WTC11 (cell line): ENCODE measurements around the gene UBXN2A. TPM values are rescaled to one million over a fixed set of nuclear protein-coding genes. Genes with fewer than 3 reads are reported as not detected.

Source experiments
- CBFB ChIP-seq: sonication (generic); formaldehyde crosslinking; IDR thresholded peaks from 2 replicates; pipeline ENCODE4 v1.8.1; 2022; ENCODE audit warnings: mild to moderate bottlenecking, low read depth, missing genetic modification reagents
- ETV6 ChIP-seq: sonication (generic); formaldehyde crosslinking; IDR thresholded peaks from 2 replicates; pipeline ENCODE4 v1.8.1; 2022; ENCODE audit warnings: mild to moderate bottlenecking, missing genetic modification reagents
- GABPB1 ChIP-seq: sonication (generic); formaldehyde crosslinking; IDR thresholded peaks from 2 replicates; pipeline ENCODE4 v1.8.1; 2023; ENCODE audit warnings: mild to moderate bottlenecking, missing genetic modification reagents
- GTF2I ChIP-seq: fragments of 250-450 bp; sonication (Bioruptor Pico); conservative IDR thresholded peaks from 2 replicates; pipeline ENCODE4 v1.4.0; 2021; ENCODE audit warnings: mild to moderate bottlenecking
- HMGA2 ChIP-seq: fragments of 250-450 bp; sonication (Bioruptor Pico); IDR thresholded peaks from 2 replicates; pipeline ENCODE4 v1.4.0; 2021; ENCODE audit warnings: mild to moderate bottlenecking, moderate library complexity
- IRF2 ChIP-seq: sonication (generic); formaldehyde crosslinking; IDR thresholded peaks from 2 replicates; pipeline ENCODE4 v1.8.0; 2022; ENCODE audit warnings: low read depth, missing genetic modification reagents, borderline replicate concordance
- JAZF1 ChIP-seq: fragments of 250-450 bp; sonication (Bioruptor Pico); IDR thresholded peaks from 2 replicates; pipeline ENCODE4 v1.9.0; 2021; ENCODE audit warnings: moderate library complexity, mild to moderate bottlenecking, inconsistent platforms
- KAT7 ChIP-seq: sonication (generic); formaldehyde crosslinking; IDR thresholded peaks from 2 replicates; pipeline ENCODE4 v1.8.1; 2023; ENCODE audit warnings: missing genetic modification reagents, mild to moderate bottlenecking, borderline replicate concordance
- NFATC4 ChIP-seq: fragments of 250-450 bp; sonication (Bioruptor Pico); IDR thresholded peaks from 2 replicates; pipeline ENCODE4 v1.9.0; 2021; ENCODE audit warnings: mild to moderate bottlenecking
- NFYB ChIP-seq: sonication (generic); formaldehyde crosslinking; conservative IDR thresholded peaks from 2 replicates; pipeline ENCODE4 v1.8.0; 2022; ENCODE audit warnings: low read depth, missing genetic modification reagents
- PRRX2 ChIP-seq: fragments of 250-450 bp; sonication (Bioruptor Pico); IDR thresholded peaks from 2 replicates; pipeline ENCODE4 v1.8.0; 2021; ENCODE audit warnings: mild to moderate bottlenecking
- SP1 ChIP-seq: sonication (generic); formaldehyde crosslinking; conservative IDR thresholded peaks from 2 replicates; pipeline ENCODE4 v1.8.1; 2022; ENCODE audit warnings: missing genetic modification reagents
- TEAD4 ChIP-seq: sonication (generic); formaldehyde crosslinking; IDR thresholded peaks from 2 replicates; pipeline ENCODE4 v1.8.0; 2022; ENCODE audit warnings: mild to moderate bottlenecking, missing genetic modification reagents
- ZBTB21 ChIP-seq: sonication (generic); formaldehyde crosslinking; IDR thresholded peaks from 2 replicates; pipeline ENCODE4 v1.8.1; 2023; ENCODE audit warnings: mild to moderate bottlenecking, missing genetic modification reagents, borderline replicate concordance
- ZNF138 ChIP-seq: sonication (generic); formaldehyde crosslinking; conservative IDR thresholded peaks from 2 replicates; pipeline ENCODE4 v1.8.1; 2022; ENCODE audit warnings: mild to moderate bottlenecking, moderate library complexity, missing genetic modification reagents
- ZNF416 ChIP-seq: fragments of 250-450 bp; sonication (Bioruptor Pico); IDR thresholded peaks from 2 replicates; pipeline ENCODE4 v1.9.0; 2021; ENCODE audit warnings: mild to moderate bottlenecking, inconsistent platforms
- ZNF671 ChIP-seq: fragments of 250-450 bp; sonication (Bioruptor Pico); IDR thresholded peaks from 2 replicates; pipeline ENCODE4 v1.8.0; 2021; ENCODE audit warnings: mild to moderate bottlenecking
- total RNA-seq: library from RNA; stranded (reverse); gene quantifications from 3 replicates; pipeline ENCODE4 v1.2.3, GENCODE V29; 2021
- TF ChIP-seq, protein P1 (sequence below): fragments of 200-600 bp; IDR thresholded peaks from 2 replicates; pipeline ENCODE4 v1.8.0; 2022; ENCODE audit warnings: antibody characterized with exemption
- TF ChIP-seq, protein P2 (sequence below): sonication (generic); formaldehyde crosslinking; IDR thresholded peaks from 2 replicates; pipeline ENCODE4 v1.8.0; 2022; ENCODE audit warnings: mild to moderate bottlenecking, missing genetic modification reagents
- TF ChIP-seq, protein P3 (sequence below): sonication (generic); formaldehyde crosslinking; IDR thresholded peaks from 2 replicates; pipeline ENCODE4 v1.8.0; 2023; ENCODE audit warnings: missing genetic modification reagents
- TF ChIP-seq, protein P4 (sequence below): fragments of 250-450 bp; sonication (Bioruptor Pico); IDR thresholded peaks from 2 replicates; pipeline ENCODE4 v1.9.0; 2021; ENCODE audit warnings: mild to moderate bottlenecking
- TF ChIP-seq, protein P5 (sequence below): sonication (generic); formaldehyde crosslinking; IDR thresholded peaks from 2 replicates; pipeline ENCODE4 v1.8.1; 2022; ENCODE audit warnings: low read depth, mild to moderate bottlenecking, moderate library complexity, missing genetic modification reagents, borderline replicate concordance
- TF ChIP-seq, protein P6 (sequence below): fragments of 250-450 bp; sonication (Bioruptor Pico); IDR thresholded peaks from 2 replicates; pipeline ENCODE4 v1.9.0; 2021; ENCODE audit warnings: mild to moderate bottlenecking
- TF ChIP-seq, protein P7 (sequence below): sonication (generic); formaldehyde crosslinking; IDR thresholded peaks from 2 replicates; pipeline ENCODE4 v1.8.0; 2022; ENCODE audit warnings: mild to moderate bottlenecking, missing genetic modification reagents
- TF ChIP-seq, protein P8 (sequence below): sonication (generic); formaldehyde crosslinking; IDR thresholded peaks from 2 replicates; pipeline ENCODE4 v1.8.0; 2022; ENCODE audit warnings: mild to moderate bottlenecking, missing genetic modification reagents
- TF ChIP-seq, protein P9 (sequence below): sonication (generic); formaldehyde crosslinking; IDR thresholded peaks from 2 replicates; pipeline ENCODE4 v1.8.1; 2022; ENCODE audit warnings: mild to moderate bottlenecking, missing genetic modification reagents, moderate library complexity, borderline replicate concordance
- TF ChIP-seq, protein P10 (sequence below): sonication (generic); formaldehyde crosslinking; IDR thresholded peaks from 2 replicates; pipeline ENCODE4 v1.8.1; 2023; ENCODE audit warnings: mild to moderate bottlenecking, missing genetic modification reagents

UBXN2A gene
- total RNA-seq, 1 experiment from 2014 or later: 16.8 TPM

DNA sequence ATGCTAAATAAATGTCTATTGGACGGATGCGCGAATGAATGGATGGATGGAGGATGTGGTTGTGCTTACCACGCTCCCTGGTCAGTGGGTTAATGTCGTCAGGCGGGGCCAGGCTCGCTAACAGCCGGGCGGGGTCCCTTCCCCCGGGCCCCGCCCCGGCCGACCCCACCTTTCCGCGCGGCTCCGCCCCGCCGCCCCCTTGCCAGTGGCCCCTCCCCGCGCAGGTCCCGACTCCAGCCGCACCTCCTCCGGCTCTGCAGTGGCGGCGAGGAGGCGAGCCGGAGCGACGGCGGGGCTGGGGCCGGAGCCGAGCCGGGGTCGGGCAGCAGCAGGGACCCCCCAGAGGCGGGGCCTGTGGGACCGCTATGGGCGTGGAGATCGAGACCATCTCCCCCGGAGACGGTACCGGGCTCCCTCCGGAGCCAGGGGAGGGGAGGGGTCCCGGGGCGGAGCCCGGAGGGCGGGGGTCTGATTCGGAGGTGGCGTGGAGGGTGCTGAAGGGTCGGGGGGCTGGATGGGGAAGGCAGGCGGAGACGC, 109.3 kb downstream of the UBXN2A start, which contains the start of gene FKBP1B (continued):
- TF ChIP-seq, protein P1, sequence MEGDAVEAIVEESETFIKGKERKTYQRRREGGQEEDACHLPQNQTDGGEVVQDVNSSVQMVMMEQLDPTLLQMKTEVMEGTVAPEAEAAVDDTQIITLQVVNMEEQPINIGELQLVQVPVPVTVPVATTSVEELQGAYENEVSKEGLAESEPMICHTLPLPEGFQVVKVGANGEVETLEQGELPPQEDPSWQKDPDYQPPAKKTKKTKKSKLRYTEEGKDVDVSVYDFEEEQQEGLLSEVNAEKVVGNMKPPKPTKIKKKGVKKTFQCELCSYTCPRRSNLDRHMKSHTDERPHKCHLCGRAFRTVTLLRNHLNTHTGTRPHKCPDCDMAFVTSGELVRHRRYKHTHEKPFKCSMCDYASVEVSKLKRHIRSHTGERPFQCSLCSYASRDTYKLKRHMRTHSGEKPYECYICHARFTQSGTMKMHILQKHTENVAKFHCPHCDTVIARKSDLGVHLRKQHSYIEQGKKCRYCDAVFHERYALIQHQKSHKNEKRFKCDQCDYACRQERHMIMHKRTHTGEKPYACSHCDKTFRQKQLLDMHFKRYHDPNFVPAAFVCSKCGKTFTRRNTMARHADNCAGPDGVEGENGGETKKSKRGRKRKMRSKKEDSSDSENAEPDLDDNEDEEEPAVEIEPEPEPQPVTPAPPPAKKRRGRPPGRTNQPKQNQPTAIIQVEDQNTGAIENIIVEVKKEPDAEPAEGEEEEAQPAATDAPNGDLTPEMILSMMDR: no peak
- no peak for TF ChIP-seq GTF2I (CRISPR knock-in tag)
- TF ChIP-seq ZNF138 (CRISPR knock-in tag): no peak
- no peak for TF ChIP-seq CBFB (CRISPR knock-in tag)
- no peak for TF ChIP-seq JAZF1 (CRISPR knock-in tag)
- TF ChIP-seq SP1 (CRISPR knock-in tag): peak; percentile 82
- TF ChIP-seq TEAD4 (CRISPR knock-in tag): no peak
- TF ChIP-seq, protein P2, sequence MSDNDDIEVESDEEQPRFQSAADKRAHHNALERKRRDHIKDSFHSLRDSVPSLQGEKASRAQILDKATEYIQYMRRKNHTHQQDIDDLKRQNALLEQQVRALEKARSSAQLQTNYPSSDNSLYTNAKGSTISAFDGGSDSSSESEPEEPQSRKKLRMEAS (CRISPR knock-in tag): no peak
- no peak for TF ChIP-seq NFATC4 (CRISPR knock-in tag)
- TF ChIP-seq, protein P3, sequence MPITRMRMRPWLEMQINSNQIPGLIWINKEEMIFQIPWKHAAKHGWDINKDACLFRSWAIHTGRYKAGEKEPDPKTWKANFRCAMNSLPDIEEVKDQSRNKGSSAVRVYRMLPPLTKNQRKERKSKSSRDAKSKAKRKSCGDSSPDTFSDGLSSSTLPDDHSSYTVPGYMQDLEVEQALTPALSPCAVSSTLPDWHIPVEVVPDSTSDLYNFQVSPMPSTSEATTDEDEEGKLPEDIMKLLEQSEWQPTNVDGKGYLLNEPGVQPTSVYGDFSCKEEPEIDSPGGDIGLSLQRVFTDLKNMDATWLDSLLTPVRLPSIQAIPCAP: no peak
- TF ChIP-seq, protein P4, sequence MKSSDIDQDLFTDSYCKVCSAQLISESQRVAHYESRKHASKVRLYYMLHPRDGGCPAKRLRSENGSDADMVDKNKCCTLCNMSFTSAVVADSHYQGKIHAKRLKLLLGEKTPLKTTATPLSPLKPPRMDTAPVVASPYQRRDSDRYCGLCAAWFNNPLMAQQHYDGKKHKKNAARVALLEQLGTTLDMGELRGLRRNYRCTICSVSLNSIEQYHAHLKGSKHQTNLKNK: no peak
- TF ChIP-seq, protein P5, sequence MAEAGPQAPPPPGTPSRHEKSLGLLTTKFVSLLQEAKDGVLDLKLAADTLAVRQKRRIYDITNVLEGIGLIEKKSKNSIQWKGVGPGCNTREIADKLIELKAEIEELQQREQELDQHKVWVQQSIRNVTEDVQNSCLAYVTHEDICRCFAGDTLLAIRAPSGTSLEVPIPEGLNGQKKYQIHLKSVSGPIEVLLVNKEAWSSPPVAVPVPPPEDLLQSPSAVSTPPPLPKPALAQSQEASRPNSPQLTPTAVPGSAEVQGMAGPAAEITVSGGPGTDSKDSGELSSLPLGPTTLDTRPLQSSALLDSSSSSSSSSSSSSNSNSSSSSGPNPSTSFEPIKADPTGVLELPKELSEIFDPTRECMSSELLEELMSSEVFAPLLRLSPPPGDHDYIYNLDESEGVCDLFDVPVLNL (CRISPR knock-in tag): no peak
- TF ChIP-seq ZNF671 (CRISPR knock-in tag): no peak
- no peak for TF ChIP-seq ZNF416 (CRISPR knock-in tag)
- TF ChIP-seq, protein P6, sequence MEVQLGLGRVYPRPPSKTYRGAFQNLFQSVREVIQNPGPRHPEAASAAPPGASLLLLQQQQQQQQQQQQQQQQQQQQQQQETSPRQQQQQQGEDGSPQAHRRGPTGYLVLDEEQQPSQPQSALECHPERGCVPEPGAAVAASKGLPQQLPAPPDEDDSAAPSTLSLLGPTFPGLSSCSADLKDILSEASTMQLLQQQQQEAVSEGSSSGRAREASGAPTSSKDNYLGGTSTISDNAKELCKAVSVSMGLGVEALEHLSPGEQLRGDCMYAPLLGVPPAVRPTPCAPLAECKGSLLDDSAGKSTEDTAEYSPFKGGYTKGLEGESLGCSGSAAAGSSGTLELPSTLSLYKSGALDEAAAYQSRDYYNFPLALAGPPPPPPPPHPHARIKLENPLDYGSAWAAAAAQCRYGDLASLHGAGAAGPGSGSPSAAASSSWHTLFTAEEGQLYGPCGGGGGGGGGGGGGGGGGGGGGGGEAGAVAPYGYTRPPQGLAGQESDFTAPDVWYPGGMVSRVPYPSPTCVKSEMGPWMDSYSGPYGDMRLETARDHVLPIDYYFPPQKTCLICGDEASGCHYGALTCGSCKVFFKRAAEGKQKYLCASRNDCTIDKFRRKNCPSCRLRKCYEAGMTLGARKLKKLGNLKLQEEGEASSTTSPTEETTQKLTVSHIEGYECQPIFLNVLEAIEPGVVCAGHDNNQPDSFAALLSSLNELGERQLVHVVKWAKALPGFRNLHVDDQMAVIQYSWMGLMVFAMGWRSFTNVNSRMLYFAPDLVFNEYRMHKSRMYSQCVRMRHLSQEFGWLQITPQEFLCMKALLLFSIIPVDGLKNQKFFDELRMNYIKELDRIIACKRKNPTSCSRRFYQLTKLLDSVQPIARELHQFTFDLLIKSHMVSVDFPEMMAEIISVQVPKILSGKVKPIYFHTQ (CRISPR knock-in tag): no peak
- no peak for TF ChIP-seq HMGA2
- TF ChIP-seq IRF2 (CRISPR knock-in tag): no peak
- peak; percentile 66; the same call in 1 of the 2 replicates for TF ChIP-seq ETV6 (CRISPR knock-in tag)
- no peak for TF ChIP-seq NFYB
- TF ChIP-seq, protein P7, sequence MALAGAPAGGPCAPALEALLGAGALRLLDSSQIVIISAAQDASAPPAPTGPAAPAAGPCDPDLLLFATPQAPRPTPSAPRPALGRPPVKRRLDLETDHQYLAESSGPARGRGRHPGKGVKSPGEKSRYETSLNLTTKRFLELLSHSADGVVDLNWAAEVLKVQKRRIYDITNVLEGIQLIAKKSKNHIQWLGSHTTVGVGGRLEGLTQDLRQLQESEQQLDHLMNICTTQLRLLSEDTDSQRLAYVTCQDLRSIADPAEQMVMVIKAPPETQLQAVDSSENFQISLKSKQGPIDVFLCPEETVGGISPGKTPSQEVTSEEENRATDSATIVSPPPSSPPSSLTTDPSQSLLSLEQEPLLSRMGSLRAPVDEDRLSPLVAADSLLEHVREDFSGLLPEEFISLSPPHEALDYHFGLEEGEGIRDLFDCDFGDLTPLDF (CRISPR knock-in tag): no peak
- TF ChIP-seq, protein P8, sequence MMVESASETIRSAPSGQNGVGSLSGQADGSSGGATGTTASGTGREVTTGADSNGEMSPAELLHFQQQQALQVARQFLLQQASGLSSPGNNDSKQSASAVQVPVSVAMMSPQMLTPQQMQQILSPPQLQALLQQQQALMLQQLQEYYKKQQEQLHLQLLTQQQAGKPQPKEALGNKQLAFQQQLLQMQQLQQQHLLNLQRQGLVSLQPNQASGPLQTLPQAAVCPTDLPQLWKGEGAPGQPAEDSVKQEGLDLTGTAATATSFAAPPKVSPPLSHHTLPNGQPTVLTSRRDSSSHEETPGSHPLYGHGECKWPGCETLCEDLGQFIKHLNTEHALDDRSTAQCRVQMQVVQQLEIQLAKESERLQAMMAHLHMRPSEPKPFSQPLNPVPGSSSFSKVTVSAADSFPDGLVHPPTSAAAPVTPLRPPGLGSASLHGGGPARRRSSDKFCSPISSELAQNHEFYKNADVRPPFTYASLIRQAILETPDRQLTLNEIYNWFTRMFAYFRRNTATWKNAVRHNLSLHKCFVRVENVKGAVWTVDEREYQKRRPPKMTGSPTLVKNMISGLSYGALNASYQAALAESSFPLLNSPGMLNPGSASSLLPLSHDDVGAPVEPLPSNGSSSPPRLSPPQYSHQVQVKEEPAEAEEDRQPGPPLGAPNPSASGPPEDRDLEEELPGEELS: peak; percentile 74
- TF ChIP-seq ZBTB21: peak; percentile 25; the same call in 1 of the 2 replicates
- TF ChIP-seq KAT7 (CRISPR knock-in tag): no peak
- TF ChIP-seq PRRX2 (CRISPR knock-in tag): no peak
- TF ChIP-seq GABPB1 (CRISPR knock-in tag): 0 out of 2 replicates have a peak, but pooled peaks have one; percentile 7
- TF ChIP-seq, protein P9, sequence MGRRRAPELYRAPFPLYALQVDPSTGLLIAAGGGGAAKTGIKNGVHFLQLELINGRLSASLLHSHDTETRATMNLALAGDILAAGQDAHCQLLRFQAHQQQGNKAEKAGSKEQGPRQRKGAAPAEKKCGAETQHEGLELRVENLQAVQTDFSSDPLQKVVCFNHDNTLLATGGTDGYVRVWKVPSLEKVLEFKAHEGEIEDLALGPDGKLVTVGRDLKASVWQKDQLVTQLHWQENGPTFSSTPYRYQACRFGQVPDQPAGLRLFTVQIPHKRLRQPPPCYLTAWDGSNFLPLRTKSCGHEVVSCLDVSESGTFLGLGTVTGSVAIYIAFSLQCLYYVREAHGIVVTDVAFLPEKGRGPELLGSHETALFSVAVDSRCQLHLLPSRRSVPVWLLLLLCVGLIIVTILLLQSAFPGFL (CRISPR knock-in tag): no peak
- TF ChIP-seq, protein P10, sequence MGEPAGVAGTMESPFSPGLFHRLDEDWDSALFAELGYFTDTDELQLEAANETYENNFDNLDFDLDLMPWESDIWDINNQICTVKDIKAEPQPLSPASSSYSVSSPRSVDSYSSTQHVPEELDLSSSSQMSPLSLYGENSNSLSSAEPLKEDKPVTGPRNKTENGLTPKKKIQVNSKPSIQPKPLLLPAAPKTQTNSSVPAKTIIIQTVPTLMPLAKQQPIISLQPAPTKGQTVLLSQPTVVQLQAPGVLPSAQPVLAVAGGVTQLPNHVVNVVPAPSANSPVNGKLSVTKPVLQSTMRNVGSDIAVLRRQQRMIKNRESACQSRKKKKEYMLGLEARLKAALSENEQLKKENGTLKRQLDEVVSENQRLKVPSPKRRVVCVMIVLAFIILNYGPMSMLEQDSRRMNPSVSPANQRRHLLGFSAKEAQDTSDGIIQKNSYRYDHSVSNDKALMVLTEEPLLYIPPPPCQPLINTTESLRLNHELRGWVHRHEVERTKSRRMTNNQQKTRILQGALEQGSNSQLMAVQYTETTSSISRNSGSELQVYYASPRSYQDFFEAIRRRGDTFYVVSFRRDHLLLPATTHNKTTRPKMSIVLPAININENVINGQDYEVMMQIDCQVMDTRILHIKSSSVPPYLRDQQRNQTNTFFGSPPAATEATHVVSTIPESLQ: no peak
